Limb (tissue), 2 donors: ENCODE results near the gene ZNF283.

Experiments
- DNase-seq, 2 donors: peaks; one replicate each; pipeline ENCODE4 v3.0.0-alpha.2; 2016; ENCODE audit errors: extremely low spot score in 2 of 2

ZNF283 gene

DNA sequence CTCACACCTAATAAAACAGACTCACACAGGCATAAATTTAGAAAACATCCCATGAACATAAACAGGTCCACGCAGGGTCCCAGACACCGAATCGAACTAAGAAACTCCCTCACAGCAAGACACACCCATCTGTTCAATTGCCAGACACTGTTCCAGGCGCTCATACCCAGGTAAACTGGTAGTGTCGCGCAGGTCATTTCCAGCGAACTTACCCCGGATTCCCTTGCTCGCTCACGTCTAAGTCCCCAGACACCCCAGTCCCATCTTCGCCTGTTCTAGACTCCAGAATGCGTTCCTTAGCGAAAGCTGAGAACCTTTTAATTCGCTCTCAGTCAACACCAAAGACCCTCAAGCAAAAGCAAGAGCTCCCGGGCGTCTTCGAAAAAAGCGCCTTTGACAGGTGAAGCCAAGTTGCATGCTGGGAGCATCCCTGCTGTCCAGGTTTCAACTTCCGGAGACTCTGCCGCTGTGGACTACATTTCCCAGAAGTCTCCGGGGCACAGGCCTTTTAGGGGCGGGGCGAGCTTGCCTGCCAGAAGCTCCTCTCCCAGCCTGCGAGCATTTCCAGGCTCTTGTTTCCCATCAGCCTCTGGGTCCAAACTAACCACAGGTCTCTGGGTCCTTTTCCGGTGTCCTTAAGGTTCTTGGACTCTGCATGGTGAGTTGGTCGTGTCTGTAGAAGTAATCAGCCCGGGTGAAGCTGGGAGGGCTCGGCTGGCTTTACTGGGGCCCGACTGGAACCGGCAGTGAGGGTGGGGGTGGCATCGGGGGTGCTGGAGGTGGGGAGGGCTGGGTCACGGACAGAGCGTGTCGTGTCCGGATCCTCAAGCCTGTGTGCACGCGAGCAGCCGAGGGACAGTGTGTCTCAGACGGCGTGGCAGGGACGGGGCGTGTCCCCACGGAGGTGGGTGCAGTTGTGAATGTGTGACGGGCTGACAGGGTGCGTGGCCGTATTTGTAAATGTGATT lies at the start of gene ZNF283:
ZNF283 (plus strand) TSS at position 535 of the 968 bp plus-strand sequence. CDS start 6,184 bp downstream, outside the sequence.
- peak; percentile 88 to 94 for DNase-seq

- DNase-seq, result no peak
Measured at GRCh38 chr19:43778651-43779050, 48.5 kb upstream of the ZNF283 start.

DNA sequence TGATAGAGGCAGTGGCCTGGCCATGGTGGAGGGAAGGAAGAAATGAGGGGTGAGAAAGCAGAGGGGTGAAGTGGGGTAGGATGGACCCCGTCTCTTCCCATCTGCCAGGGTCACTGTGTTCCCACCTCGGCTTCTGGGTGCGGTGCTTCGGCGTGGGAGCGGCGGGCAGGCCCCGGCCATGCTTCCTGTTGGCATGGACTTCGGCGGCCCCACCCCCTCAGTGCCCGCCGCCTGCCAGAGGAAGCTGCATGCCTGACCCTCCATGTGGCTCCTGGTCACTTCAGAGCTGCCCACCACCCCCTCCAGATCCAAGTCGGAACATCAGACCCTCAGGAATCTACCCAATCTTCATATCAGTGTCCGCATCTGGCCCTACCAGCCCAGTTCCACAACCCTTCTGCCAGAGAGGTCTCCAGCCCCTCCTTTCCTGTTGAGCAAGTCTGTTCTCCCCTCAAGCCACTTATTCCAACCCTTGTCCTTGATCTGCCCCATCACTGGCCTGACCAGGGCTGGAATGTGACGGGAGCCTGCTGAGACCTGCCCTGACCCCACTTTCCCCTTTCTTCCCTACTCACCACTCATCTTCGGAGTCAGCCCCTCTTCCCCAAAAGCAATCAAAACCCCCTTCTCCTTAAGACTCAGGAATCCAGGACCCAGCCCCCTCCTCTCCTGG lies 47.8 kb upstream of the ZNF283 start:
- DNase-seq, result no peak

DNA sequence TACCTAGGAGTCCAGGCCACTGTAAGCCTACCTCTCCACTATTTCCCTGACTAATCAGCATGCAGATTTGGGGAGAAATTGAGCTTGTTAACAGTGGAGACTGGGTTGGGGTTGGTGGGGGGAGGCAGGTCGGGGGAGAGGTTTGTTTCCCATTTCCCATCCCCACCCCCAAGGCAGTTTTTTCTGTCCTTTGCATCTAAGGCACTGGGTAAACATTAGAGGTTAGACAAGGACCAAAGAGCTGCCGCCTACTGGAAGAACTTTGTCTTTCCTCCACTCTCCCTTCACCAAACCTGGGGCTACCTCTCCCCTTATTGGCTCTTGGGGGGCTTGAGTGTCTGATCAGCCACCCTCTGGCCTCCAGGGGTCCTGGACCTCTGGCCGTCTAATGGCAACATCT lies 47.3 kb upstream of the ZNF283 start:
- no peak for DNase-seq

DNA sequence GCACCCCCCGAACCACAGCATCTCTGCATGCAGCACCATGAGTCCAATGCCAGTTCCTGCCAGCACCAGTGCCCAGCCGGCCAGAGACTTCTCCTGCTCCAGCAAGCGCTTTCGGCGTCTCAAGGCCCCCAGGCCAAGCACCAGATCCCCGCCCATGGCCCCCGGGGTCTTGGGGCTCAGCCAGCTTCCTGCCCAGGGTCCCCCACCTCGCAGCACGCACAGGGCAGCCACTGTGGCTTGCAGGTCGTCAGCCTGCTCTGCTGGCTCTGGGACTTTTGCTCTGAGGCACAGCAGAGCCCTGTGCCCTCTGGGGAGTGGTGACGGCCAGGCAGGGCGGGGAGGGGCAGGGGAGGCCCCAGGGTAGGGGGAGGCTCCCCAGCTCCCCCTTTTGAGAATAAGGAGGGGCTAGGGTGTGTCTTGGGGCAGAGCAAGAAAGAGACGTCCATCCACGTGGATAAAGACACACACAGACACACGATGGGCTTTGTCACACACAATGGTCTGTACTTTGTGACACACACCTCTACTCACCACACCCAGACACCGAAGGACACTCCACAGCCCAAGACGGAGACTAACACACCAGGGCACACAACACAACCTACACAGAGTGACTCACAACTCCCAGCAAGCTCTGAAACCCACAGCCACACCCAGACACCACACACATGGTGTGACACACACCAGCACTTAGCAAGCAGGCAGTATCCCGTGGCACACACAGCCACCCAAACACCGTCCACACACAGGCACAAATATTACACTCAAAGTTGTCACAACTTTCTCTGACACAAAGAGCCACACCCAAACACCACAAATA lies 46.2 kb upstream of the ZNF283 start, which contains the start of gene KCNN4:
KCNN4 (minus strand) TSS at position 268 of the 820 bp plus-strand sequence; CDS start at position 156, 112 bp downstream.
- DNase-seq, result no peak

GRCh38 chr19:43781630-43782310 lies 45.4 kb upstream of the ZNF283 start:
- no peak for DNase-seq

- DNase-seq, result no peak
Measured at GRCh38 chr19:43782311-43782660, 44.8 kb upstream of the ZNF283 start.

DNA sequence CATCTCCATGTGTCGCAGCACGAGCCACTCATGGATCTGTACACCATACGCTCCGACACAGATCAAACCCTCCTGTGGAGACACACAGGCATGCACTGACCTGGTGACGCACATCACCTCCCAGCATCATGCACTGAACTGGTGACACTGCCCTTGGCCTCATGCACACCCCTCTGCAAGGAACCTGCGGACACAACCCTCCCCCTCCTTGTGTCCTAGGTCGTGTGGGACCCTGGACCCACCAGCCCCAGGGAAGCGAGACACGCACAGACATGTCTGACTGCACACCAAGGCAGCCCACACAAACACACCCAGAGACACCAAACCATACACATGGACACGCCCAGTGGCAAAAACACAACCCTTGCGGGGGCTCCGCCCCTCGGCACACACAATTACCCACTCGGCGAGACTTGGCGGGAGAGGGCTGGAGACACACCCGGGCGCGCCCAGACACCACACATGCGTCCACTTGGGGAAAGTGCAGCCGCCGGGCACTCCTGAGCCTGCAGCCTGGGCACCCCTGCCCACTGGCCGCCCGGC lies 44.4 kb upstream of the ZNF283 start:
- no peak for DNase-seq

GRCh38 chr19:43783636-43784035 lies 43.5 kb upstream of the ZNF283 start:
- DNase-seq, result no peak

DNA sequence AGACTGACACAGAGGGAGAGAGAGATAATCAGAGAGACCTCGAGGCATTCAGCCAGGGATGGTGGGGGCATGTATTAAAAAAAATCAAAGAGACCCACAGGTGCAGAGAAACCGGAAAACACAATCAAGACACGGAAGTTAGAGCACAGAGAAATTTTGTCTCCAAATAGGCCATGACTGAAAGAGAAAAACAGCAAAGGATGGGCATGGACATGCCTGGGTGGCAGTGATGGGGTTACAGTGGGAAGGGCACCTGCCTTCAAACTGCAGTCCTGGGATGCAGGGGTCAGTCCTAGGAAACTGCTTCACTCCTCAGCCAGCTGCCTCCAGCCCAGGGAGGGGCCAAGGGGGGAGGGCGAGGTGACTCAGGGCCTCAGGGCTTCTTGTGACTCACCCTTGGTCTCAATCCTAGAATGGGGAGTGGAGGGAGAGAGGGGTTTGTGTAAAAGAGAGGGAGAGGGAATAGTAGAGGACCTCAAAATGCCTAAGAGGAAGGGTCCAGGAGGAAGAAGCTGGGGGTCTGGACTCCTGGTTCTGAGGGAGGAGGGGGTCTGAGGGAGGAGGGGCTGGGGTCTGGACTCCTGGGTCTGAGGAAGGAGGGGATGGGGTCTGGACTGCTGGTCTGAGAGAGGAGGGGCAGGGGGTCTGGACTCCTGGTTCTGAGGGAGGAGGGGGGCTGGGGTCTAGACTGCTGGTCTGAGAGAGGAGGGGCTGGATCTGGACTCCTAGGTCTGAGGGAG lies 42.7 kb upstream of the ZNF283 start:
- no peak for DNase-seq

DNA sequence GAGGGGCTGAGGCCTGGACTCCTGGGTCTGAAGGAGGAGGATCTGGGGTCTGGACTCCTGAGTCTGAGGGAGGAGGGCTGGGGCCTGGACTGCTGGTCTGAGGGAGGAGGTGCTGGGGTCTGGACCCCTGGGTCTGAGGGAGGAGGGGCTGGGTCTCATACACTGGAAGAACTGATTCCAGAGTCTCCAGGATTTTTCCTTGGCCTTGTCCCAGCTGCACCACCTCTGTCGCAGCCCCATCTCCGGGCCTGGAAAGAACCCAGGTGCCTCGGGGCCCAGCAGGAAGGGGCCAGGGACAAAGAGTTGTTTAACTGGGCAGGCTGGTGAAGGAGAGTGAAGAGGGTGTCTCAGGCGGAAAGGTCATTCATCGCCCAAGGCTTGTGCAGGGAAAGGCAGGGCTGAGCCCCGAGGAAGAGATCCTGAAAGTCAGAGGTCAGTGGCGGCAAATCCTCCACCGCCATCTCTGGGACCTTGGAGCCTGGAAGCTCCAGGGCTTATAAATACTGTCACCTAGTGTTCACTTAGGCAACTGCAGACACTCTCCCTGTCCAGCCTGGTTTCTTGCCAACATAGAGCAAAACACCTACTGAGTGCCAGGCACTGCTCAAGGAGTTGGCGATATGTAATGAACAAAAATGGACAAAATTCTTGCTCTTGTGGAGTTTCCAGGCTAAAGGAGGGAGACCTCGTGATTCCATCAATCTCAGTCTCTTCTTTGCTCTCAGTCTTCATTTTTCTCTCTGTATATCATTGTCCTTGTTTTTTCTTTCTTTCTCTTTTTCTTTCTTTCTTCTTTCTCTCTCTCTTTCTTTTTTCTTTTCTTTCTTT lies 41.9 kb upstream of the ZNF283 start:
- peak in 1 of 2 donors; percentile 64 for DNase-seq

DNA sequence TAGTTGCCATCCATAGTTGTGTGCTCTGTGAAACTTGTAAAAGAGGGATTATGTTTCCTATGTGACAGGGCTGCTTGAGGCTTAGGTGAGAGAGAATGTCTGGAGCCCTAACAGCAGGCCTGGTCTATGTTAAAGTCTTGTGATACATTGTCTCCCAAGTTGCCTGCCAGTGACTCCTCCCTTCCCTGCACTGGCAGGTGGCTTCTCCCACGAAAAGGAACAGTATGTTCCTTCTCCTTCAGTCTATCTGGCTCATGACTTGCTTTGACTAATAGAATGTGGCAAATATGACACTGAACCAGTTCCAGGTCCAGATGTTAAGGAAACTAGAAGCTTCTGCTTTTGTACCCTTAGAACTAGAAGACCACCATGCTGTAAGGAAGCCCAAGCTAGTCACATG lies 40.5 kb upstream of the ZNF283 start:
- DNase-seq, result no peak

DNA sequence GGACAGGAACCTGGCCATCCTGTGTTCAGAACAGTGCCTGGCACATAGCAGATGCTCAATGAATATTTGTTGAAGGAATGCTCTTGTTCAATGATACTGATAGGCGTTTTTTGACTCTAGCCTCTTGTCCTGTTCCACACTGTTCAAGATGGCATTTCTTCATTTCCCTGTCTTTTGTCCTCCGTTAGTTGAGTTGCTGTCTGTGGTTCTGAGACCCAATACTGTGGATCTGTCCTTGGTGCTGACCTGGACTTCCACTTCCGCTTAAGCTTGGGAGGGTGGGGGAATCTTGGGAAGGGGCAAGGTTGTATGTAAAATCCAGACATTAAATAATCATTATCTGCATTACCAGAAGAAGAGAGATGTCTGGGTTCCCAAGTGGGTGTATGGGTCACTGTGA lies 38.1 kb upstream of the ZNF283 start:
- no peak for DNase-seq

GRCh38 chr19:43790587-43790986 lies 36.5 kb upstream of the ZNF283 start:
- no peak for DNase-seq

GRCh38 chr19:43797118-43797517 lies 30.0 kb upstream of the ZNF283 start:
- DNase-seq, result no peak

GRCh38 chr19:43797556-43797955 lies 29.6 kb upstream of the ZNF283 start:
- DNase-seq, result no peak

DNA sequence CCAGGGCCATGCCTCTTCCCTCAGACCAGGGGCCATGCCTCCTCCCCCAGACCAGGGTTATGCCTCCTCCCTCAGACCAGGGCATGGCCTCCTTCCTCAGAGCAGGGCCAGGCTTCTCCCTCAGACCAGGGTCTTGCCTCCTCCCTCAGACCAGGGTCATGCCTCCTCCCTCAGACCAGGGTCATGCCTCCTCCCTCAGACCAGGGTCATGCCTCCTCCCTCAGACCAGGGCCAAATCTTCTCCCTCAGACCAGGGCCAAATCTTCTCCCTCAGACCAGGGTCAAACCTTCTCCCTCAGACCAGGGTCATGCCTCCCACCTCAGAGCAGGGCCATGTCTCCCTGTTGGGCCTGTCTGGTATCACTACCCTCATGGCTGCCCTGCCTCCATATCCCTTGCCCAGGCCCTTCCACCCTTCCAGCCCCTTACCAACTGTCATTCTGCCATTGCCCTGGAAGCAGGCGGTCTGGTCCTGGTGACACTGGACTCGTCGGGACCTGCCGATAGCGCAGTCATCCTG lies 29.0 kb upstream of the ZNF283 start:
- DNase-seq, result no peak

GRCh38 chr19:43798546-43799409 lies 28.3 kb upstream of the ZNF283 start:
- DNase-seq, result no peak
